GM08714 (cell line): ENCODE results near the gene HSD17B1.

Source experiments
- H3K4me3 ChIP-seq: fragments of 200-500 bp; sonication (Bioruptor generic); 2 replicates; pipeline ENCODE4 v1.5.1; 2014; ENCODE audit warnings: mild to moderate bottlenecking, low read length, inconsistent platforms
- ZNF274 ChIP-seq: IDR thresholded peaks from 2 replicates; pipeline ENCODE4 v1.6.1; 2012; ENCODE audit warnings: mild to moderate bottlenecking, low read depth, low read length

Gene HSD17B1

DNA sequence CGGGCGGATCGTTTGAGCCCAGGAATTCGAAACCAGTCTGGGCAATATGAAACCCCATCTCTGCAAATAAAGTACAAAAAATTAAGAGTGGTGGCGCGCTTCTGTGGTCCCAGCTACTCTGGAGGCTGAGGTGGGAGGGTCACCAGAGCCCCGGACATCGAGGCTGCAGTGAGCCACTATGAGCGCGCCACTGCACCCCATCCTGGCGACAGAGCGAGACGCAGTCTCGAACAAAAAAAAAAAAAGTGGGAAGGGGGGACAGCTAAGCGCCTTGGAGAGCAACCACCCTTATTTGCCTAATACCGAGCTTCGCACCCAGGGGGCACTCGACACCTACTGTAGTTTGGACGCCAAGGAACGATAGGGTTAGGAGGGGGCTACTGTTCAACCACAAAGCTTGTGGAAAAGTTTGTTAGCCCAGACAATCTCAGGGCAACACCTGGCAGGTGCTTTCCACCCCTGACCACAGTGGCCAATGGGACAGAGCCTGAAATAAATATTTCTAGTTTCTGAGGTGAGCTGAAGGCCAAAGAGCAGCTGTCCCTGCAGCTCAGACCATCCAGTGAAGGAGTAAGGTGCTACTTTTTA, 25.7 kb downstream of the HSD17B1 start:
- H3K4me3 ChIP-seq: peak overlapping the region; percentile 66
- no peak for TF ChIP-seq ZNF274

DNA sequence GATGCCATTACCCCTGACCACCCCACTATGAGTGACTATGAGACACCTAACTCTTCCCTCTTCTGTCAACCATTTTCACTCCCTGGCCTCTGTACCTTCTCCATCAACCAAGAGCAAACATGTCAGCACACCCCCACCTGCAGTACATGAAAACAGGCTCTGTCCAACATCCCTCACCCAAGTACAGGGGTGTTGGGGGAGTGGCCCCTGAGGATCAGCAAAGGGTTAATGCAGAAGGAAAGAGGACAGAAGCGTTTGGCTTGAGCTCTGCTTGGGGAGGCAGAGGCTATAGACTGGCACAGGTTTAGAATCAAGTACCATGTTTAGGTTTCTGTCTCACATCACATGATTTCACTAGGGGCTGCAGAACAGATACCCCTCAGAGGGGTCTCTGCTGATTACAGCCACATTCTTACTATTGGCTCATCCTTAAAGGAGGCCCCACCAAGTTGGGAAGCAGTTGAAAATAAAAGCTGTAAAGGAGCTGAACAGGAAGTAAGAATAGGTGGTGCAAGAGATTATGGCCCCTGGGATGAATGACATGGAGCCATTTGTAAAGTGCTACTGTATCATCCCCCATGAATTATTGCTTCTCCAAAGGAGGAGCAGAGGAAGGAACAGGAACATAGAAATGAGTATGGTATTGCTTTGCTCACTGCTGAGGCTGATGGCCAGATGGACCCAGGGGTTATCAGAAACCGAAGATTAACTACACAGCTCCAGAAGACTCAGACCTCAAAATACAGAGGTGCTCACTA, 27.2 kb downstream of the HSD17B1 start:
- TF ChIP-seq ZNF274: no peak
- H3K4me3 ChIP-seq: no peak overlapping the region

DNA sequence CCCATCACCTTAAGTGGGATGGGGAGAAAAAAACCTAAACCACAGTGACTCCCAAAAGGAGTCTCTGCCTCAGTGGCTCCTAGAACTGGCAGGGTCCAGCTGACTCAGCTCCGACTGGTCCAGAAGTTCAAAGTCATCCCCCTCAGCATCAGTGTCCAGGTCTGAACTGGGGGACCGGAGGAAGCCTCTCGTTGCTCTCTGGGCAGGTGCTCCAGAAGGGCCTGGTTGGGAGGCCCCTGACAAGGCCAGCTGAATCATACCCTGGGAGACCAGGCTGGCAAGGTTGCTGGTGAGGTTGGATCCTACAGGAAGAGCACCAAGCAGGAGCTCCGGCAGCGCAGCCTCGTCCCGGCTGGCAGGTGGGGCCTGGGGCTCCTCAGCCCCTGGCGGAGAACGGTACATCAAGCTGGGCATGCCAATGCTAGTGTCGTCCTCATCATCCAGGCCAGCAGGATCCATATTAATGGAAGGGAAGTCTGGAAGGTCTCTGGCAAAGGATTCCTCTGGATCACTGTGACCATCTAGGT, 29.1 kb downstream of the HSD17B1 start:
- TF ChIP-seq ZNF274: no peak

DNA sequence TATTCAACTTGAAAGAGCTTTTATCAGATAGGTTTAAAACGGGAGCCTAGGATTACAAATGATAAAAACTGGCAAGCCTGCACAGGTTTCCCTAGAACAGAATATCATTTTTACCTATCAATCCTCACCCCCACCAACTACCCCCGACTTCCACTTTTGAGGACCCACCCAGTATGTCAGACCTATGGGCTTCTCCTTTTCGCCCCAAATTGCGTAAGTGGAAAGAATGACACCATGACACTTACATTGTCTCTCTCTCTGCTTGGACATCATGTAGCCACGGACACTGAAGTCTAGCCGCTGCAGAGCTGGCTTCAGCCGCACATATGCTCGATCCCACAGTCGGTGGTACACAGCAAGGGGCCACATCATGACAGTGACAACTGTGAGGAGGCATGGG, 32.2 kb downstream of the HSD17B1 start:
- no peak for TF ChIP-seq ZNF274
- no peak overlapping the region for H3K4me3 ChIP-seq

More for the DNA sequence above, 29.1 kb downstream of the HSD17B1 start:
- H3K4me3 ChIP-seq: no peak overlapping the region

DNA sequence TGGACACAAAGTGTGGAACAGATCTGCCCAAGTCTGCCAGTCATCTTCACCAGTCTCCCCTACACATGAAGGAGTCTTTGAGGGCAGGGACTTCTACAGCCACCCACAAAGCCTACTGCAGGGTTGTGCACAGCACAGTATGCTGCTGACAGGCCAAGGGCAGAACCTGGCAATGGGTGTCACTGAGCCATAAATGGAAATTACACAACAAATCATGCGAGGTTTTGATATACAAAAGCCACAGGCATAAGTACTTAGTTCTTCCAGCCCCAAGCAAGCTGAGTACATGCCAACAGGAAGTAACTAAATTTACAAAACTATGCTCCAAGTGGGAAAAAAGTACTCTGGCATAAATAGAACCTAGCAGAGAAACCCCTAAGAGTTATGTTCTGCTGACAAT, 32.6 kb downstream of the HSD17B1 start:
- no peak overlapping the region for H3K4me3 ChIP-seq
- no peak for TF ChIP-seq ZNF274

DNA sequence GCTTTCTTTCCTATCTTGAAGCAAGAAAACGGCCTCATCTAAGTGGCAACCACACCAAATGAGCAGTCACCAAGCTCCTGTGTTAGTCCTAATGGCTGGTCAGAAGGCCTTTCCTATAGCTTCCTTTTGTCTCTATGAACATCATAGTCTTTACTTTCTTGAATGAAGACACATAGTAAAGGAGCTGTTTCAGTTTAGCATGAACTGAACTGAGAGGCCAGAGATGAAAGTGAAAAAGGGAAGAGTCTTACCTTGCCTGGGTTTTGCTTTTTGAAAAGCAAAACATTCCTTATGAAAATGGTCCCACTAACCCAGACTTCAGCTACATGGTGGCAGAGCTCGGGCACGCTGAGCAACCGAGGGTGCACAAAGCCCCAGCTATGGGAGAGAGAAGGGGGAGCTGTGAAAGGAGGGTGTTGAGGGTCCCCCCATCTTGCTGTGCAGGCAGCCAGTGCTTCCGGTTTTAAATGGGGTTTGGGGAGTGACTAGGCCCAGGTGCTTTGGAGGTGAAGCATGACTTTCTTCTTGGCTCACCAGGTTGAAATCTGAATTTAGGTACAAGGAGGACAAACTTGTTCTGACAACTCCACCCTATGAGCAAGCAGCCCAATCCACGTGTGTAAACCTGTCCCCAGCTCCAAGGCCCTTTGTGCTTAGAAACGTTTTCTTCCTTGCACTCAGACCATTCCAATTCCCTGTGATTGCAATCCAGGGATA, 33.9 kb downstream of the HSD17B1 start:
- no peak for TF ChIP-seq ZNF274
- H3K4me3 ChIP-seq: no peak overlapping the region

DNA sequence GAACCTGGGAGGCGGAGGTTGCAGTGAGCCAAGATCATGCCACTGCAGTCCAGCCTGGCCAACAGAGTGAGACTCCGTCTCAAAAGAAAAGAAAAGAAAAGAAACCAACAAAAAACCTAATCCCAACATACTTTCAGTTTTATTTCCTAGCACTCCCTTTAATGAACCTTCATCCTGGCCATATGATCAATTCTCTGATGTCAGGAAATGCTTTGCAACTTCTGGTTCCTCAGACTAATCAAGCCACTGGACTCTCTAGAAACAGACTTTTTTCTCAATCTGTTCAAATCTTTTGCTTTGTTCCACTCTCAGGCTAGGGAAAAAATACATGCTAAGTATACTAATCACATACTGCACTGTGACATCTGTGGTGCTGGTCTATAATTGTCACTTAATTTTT, 38.2 kb downstream of the HSD17B1 start:
- H3K4me3 ChIP-seq: no peak overlapping the region
- no peak for TF ChIP-seq ZNF274

DNA sequence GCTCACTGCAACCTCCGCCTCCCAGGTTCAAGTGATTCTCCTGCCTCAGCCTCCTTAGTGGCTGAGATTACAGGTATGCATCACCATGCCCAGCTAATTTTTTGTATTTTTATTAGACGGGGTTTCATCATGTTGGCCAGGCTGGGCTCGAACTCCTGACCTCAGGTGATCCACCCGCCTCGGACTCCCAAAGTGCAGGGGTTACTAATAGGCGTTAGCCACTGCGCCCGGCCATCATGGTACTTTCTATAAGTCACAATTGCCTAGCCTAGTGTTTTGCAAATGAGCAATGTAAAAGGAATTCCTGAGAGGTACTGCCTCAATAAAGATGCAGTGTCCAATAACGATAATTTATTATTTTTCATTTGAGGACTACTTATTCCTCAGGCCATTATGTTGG, 38.7 kb downstream of the HSD17B1 start:
- H3K4me3 ChIP-seq: no peak overlapping the region
- no peak for TF ChIP-seq ZNF274

DNA sequence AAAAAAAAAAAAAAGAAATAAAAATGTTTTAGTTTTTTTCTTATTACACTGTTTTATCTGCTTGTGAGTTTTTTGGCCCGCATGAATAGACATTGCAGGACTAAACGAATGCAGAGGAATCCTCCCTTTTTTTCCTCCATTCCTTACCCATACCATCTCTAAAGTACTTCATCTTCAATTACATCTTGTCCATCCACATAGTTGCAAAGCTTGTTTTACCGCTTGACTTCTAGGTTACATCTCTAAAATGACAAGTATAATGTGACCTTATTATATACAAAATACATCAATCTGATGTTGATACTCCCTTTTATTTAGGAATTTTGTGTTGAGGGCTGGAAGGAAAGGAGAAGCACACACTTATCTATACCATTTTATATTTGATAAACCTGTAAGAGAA, 43.7 kb downstream of the HSD17B1 start:
- H3K4me3 ChIP-seq: no peak overlapping the region
- no peak for TF ChIP-seq ZNF274

DNA sequence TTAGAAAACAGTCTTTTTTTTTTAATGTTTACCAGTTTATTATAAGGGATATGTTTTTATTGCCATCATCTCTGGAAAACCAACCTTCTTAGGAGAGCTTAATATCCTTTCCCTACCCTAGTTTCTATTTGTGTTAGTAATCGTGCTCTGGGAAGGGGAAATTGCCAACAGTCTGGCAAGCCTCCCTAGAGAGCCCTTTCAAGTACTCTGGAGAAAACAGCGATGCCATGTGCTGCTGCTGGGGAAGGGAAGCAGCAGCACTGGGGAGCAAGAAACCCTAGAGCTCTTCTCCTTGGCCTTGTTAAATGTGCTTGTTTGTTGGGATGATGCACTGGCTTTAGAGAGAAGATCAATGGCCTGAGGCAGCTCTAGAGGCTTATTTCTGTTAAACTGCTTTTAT, 46.2 kb downstream of the HSD17B1 start:
- H3K4me3 ChIP-seq: no peak overlapping the region
- TF ChIP-seq ZNF274: no peak

DNA sequence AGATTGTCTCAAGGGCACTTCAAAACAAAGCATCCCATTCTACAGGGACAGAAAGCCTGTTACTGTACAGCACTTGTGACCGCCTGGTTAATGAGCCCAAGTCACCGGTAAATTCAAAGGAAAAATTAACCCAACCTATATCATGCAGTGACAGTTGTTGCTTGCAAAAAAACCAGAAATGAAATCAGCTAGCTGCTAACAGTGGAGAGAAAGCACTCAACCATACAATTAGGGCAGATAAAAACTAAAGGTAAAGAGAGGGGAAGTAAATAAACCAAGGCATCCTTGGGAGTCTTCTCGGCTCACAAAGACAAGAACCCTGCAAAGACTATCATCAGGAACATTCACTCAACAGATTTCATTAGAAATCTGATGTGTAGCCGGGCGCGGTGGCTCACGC, 50.6 kb downstream of the HSD17B1 start:
- TF ChIP-seq ZNF274: no peak
- H3K4me3 ChIP-seq: no peak overlapping the region
